ENCODE results near the gene BACE1. TPM values are rescaled to one million over a fixed set of nuclear protein-coding genes. Genes with fewer than 3 reads are reported as not detected.

The BACE1 gene
- total RNA-seq, 1 experiment from 2014 or later, result 9.6 TPM

GRCh38 chr11:117303101-117303500 lies 13.0 kb downstream of the BACE1 start:
- DNase-seq, result no peak
- no peak for TF ChIP-seq CTCF (conservative IDR thresholded peaks at IDR 0.05)
- no peak for TF ChIP-seq EZH2 (IDR thresholded peaks at IDR 0.05; ENCODE audit: low read depth)
- Histone ChIP-seq H3K4me3 (no peak overlapping the region), H3K27ac (no peak overlapping the region), H2AFZ (no peak overlapping the region), H3F3A (ENCODE audit: insufficient read depth, low read depth) (no peaks in the 10 kb centered on the region), H4K20me1 (ENCODE audit: insufficient read depth) (no peaks in the 10 kb centered on the region), H3K4me1 (replicated peaks; ENCODE audit: insufficient read depth) (no peaks in the 10 kb centered on the region), H3K4me2 (no peak overlapping the region), H3K79me2 (ENCODE audit: low read depth) (no peaks in the 10 kb centered on the region), H3K27me3 (ENCODE audit: insufficient read depth, low read depth) (no peaks in the 10 kb centered on the region), H3K9me2 (ENCODE audit: insufficient read depth) (no peaks in the 10 kb centered on the region), H3K36me3 (ENCODE audit: low read depth) (no peaks in the 10 kb centered on the region), H3K9me3 (ENCODE audit: insufficient read depth, low read depth) (no peaks in the 10 kb centered on the region)
- ChIA-PET POLR2A (ENCODE audit: unreplicated experiment) (no interaction called here), CTCF (no interaction called here)
- intact Hi-C loops (cut with micrococcal nuclease; ENCODE audit: unreplicated experiment), result no loop called here
- BruUV-seq (replicated peaks), result no TSS peak

GRCh38 chr11:117302228-117302627 lies 13.8 kb downstream of the BACE1 start:
- Histone ChIP-seq H3K4me3 (no peak overlapping the region), H2AFZ (no peak overlapping the region), H3F3A (ENCODE audit: insufficient read depth, low read depth) (no peaks in the 10 kb centered on the region), H3K4me1 (replicated peaks; ENCODE audit: insufficient read depth) (no peaks in the 10 kb centered on the region), H3K27ac (no peak overlapping the region), H3K9me2 (ENCODE audit: insufficient read depth) (no peaks in the 10 kb centered on the region), H4K20me1 (ENCODE audit: insufficient read depth) (no peaks in the 10 kb centered on the region), H3K9me3 (ENCODE audit: insufficient read depth, low read depth) (no peaks in the 10 kb centered on the region), H3K36me3 (ENCODE audit: low read depth) (no peaks in the 10 kb centered on the region), H3K27me3 (ENCODE audit: insufficient read depth, low read depth) (no peaks in the 10 kb centered on the region), H3K4me2 (no peak overlapping the region), H3K79me2 (ENCODE audit: low read depth) (no peaks in the 10 kb centered on the region)
- no TSS peak for BruUV-seq (replicated peaks)
- TF ChIP-seq EZH2 (IDR thresholded peaks at IDR 0.05; ENCODE audit: low read depth), result no peak
- no peak for TF ChIP-seq CTCF (conservative IDR thresholded peaks at IDR 0.05)
- ChIA-PET CTCF (no interaction called here), POLR2A (ENCODE audit: unreplicated experiment) (no interaction called here)
- intact Hi-C loops (cut with micrococcal nuclease; ENCODE audit: unreplicated experiment), result no loop called here
- DNase-seq, result no peak

GRCh38 chr11:117300773-117301172 lies 15.3 kb downstream of the BACE1 start:
- Histone ChIP-seq H3K27me3 (ENCODE audit: insufficient read depth, low read depth) (no peaks in the 10 kb centered on the region), H2AFZ (no peak overlapping the region), H3K9me3 (ENCODE audit: insufficient read depth, low read depth) (no peaks in the 10 kb centered on the region), H3F3A (ENCODE audit: insufficient read depth, low read depth) (no peaks in the 10 kb centered on the region), H3K79me2 (ENCODE audit: low read depth) (no peaks in the 10 kb centered on the region), H3K36me3 (ENCODE audit: low read depth) (no peaks in the 10 kb centered on the region), H4K20me1 (ENCODE audit: insufficient read depth) (no peaks in the 10 kb centered on the region), H3K4me1 (replicated peaks; ENCODE audit: insufficient read depth) (no peaks in the 10 kb centered on the region), H3K27ac (no peak overlapping the region), H3K4me2 (no peak overlapping the region), H3K4me3 (no peak overlapping the region), H3K9me2 (ENCODE audit: insufficient read depth) (no peaks in the 10 kb centered on the region)
- BruUV-seq (replicated peaks), result no TSS peak
- intact Hi-C loops (cut with micrococcal nuclease; ENCODE audit: unreplicated experiment), result no loop called here
- no peak for DNase-seq
- ChIA-PET CTCF (no interaction called here), POLR2A (ENCODE audit: unreplicated experiment) (no interaction called here)
- TF ChIP-seq EZH2 (IDR thresholded peaks at IDR 0.05; ENCODE audit: low read depth), result no peak
- no peak for TF ChIP-seq CTCF (conservative IDR thresholded peaks at IDR 0.05)

Measured in PC-9 (cell line).